Measurements from ENCODE around the gene HEG1. TPM values are rescaled to one million over a fixed set of nuclear protein-coding genes. Genes with fewer than 3 reads are reported as not detected.

The HEG1 gene
- total and polyA plus RNA-seq, 2 donors (not counting 3 experiments of a cell fraction or from before 2014, with no cell fraction given), result 50.1 to 106 TPM

DNA sequence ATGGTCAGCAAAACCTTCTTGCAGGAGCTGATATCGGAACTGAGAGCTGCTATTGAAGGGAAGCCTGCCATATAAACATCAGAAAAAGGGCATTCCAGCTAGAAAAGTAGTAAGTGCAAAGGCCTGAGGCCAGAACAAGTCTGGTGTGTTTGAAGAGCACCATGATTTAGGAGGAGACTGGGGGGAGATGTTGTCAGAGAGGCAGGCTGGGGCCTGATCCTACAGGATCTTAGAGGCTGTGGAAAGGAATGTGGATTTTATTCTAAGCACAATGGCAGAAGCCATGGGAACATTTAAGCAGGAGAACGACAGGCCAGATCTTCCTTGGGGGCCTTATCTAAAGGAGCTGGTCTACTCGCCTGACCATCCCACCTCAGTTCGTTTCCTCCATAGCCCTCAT is 116.1 kb downstream of the HEG1 start:
- H3K4me1 ChIP-seq (ENCODE audit: control insufficient read depth, extremely low read depth, insufficient read depth, low read length), result no peaks in the 10 kb centered on the region
- no peak overlapping the region for H3K27ac ChIP-seq (ENCODE audit: insufficient read depth, low read depth, low read length)
- ChIA-PET POLR2A (no interaction called here), CTCF (interaction anchor here (0.7 to 2.0 kb wide), 4 partner anchors 11 to 179 kb away, joined by 3 to 9 read pairs (median 4); no protein-coding TSS in a partner anchor)
- no peak overlapping the region for H2AFZ ChIP-seq (ENCODE audit: low read depth, low read length)
- H3K4me2 ChIP-seq (ENCODE audit: insufficient read depth, low read length), result no peak overlapping the region
- DNase-seq (ENCODE audit: low read depth, low spot score), result no peak
- no peak for FAIRE-seq
- no peak overlapping the region for H3K4me3 ChIP-seq (replicated peaks in 1 of 3; ENCODE audit: insufficient read depth in 1 of 3, low read depth in 1 of 3, low read length in 3 of 3)
- TF ChIP-seq POLR2A (IDR thresholded peaks at IDR 0.05; ENCODE audit: low read depth, low read length), result no peak
- no peaks in the 10 kb centered on the region for H3K9me3 ChIP-seq (replicated peaks; ENCODE audit: control insufficient read depth, insufficient read depth, low read length)
- peaks cover 1 to 2% of the 10 kb centered on the region in 2 experiments for H3K27me3 ChIP-seq (ENCODE audit: control insufficient read depth in 2 of 2, insufficient read depth in 2 of 2, low read length in 2 of 2)
- no TSS peak for BruUV-seq (replicated peaks)
- no peaks in the 10 kb centered on the region for H4K20me1 ChIP-seq (replicated peaks; ENCODE audit: control insufficient read depth, extremely low read depth, insufficient read depth, low read length)
- H3K9ac ChIP-seq (replicated peaks; ENCODE audit: extremely low read depth, insufficient read depth, low read length), result no peak overlapping the region
- dilution Hi-C loops (cut with MboI; ENCODE audit: extremely low pct_ligation_motif_present, low sequenced_read_pairs) (no loop called here), intact Hi-C loops (cut with micrococcal nuclease) (no loop called here)
- no peaks in the 10 kb centered on the region for H3K9me1 ChIP-seq (replicated peaks; ENCODE audit: control insufficient read depth, extremely low read depth, insufficient read depth, low read length)
- no peaks in the 10 kb centered on the region for H3K79me2 ChIP-seq (ENCODE audit: control insufficient read depth, insufficient read depth, low read length)
- no peaks in the 10 kb centered on the region for H3K36me3 ChIP-seq (ENCODE audit: control insufficient read depth in 2 of 2, extremely low read depth in 1 of 2, insufficient read depth in 2 of 2, low read length in 2 of 2)

DNA sequence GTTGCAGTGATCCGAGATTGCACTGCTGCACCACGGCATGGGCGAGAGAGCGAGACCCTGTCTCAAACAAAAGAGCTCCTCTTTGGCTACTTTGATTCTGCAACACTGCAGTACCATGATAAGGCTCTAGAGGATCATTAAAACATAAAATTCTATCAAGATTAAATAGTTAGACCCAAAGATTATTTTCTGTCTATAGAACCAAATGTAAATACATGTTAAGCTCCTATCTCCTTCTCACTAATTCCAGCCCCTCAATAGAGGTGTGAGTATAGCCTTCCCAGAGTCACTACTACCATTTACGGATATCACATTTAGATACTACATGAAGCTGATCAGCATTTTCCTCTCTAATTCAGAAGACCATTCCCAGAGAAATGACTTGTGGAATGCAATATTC is 116.9 kb downstream of the HEG1 start:
- POLR2A ChIA-PET, result no interaction called here

More for the DNA sequence above, 116.9 kb downstream of the HEG1 start:
- Histone ChIP-seq H3K79me2 (ENCODE audit: control insufficient read depth, insufficient read depth, low read length) (no peaks in the 10 kb centered on the region), H3K4me3 (replicated peaks in 1 of 3; ENCODE audit: insufficient read depth in 1 of 3, low read depth in 1 of 3, low read length in 3 of 3) (no peak overlapping the region), H4K20me1 (replicated peaks; ENCODE audit: control insufficient read depth, extremely low read depth, insufficient read depth, low read length) (no peaks in the 10 kb centered on the region), H3K4me2 (ENCODE audit: insufficient read depth, low read length) (no peak overlapping the region), H3K27me3 (ENCODE audit: control insufficient read depth in 2 of 2, insufficient read depth in 2 of 2, low read length in 2 of 2) (peaks cover 1 to 2% of the 10 kb centered on the region in 2 experiments), H3K27ac (ENCODE audit: insufficient read depth, low read depth, low read length) (no peak overlapping the region), H3K4me1 (ENCODE audit: control insufficient read depth, extremely low read depth, insufficient read depth, low read length) (no peaks in the 10 kb centered on the region), H3K9ac (replicated peaks; ENCODE audit: extremely low read depth, insufficient read depth, low read length) (no peak overlapping the region), H3K9me1 (replicated peaks; ENCODE audit: control insufficient read depth, extremely low read depth, insufficient read depth, low read length) (no peaks in the 10 kb centered on the region), H3K36me3 (ENCODE audit: control insufficient read depth in 2 of 2, extremely low read depth in 1 of 2, insufficient read depth in 2 of 2, low read length in 2 of 2) (no peaks in the 10 kb centered on the region), H3K9me3 (replicated peaks; ENCODE audit: control insufficient read depth, insufficient read depth, low read length) (no peaks in the 10 kb centered on the region), H2AFZ (ENCODE audit: low read depth, low read length) (no peak overlapping the region)
- no peak for TF ChIP-seq GATA2 (IDR thresholded peaks at IDR 0.05; ENCODE audit: insufficient read depth, insufficient read length, low read depth, low read length)
- no peak for TF ChIP-seq POLR2AphosphoS5 (IDR thresholded peaks at IDR 0.05; ENCODE audit: insufficient read depth, low read depth, low read length)
- no peak for TF ChIP-seq POLR2A (IDR thresholded peaks at IDR 0.05; ENCODE audit: low read depth, low read length)
- no peak for TF ChIP-seq EZH2 (IDR thresholded peaks at IDR 0.05; ENCODE audit: borderline replicate concordance, low read depth, low read length, severe bottlenecking)
- no peak for TF ChIP-seq FOS (IDR thresholded peaks at IDR 0.05; ENCODE audit: borderline replicate concordance, insufficient read depth, low read length)
- TF ChIP-seq MYC (IDR thresholded peaks at IDR 0.05; ENCODE audit: low read depth, low read length), result no peak
- no peak for TF ChIP-seq JUN (IDR thresholded peaks at IDR 0.05; ENCODE audit: borderline replicate concordance, insufficient read depth, insufficient read length, low read depth)
- TF ChIP-seq, protein P1, sequence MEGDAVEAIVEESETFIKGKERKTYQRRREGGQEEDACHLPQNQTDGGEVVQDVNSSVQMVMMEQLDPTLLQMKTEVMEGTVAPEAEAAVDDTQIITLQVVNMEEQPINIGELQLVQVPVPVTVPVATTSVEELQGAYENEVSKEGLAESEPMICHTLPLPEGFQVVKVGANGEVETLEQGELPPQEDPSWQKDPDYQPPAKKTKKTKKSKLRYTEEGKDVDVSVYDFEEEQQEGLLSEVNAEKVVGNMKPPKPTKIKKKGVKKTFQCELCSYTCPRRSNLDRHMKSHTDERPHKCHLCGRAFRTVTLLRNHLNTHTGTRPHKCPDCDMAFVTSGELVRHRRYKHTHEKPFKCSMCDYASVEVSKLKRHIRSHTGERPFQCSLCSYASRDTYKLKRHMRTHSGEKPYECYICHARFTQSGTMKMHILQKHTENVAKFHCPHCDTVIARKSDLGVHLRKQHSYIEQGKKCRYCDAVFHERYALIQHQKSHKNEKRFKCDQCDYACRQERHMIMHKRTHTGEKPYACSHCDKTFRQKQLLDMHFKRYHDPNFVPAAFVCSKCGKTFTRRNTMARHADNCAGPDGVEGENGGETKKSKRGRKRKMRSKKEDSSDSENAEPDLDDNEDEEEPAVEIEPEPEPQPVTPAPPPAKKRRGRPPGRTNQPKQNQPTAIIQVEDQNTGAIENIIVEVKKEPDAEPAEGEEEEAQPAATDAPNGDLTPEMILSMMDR (IDR thresholded peaks at IDR 0.05; ENCODE audit: extremely low read depth in 1 of 2, insufficient read depth in 1 of 2, low read depth in 1 of 2, low read length in 2 of 2), result no peak
- TF ChIP-seq, protein P2, sequence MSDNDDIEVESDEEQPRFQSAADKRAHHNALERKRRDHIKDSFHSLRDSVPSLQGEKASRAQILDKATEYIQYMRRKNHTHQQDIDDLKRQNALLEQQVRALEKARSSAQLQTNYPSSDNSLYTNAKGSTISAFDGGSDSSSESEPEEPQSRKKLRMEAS (IDR thresholded peaks at IDR 0.05; ENCODE audit: insufficient read depth, insufficient read length), result no peak
- no TSS peak for BruUV-seq (replicated peaks)
- CTCF ChIA-PET, result interaction anchor here (0.7 to 2.0 kb wide), 11 partner anchors 8 to 373 kb away, joined by 3 to 9 read pairs (median 3); no protein-coding TSS in a partner anchor
- dilution Hi-C loops (cut with MboI; ENCODE audit: extremely low pct_ligation_motif_present, low sequenced_read_pairs), result no loop called here
- DNase-seq (ENCODE audit: low read depth, low spot score), result no peak
- intact Hi-C loops (cut with micrococcal nuclease), result no loop called here
- no peak for FAIRE-seq
